GM18519 (cell line): ENCODE measurements around the gene GALNT5.
A peak's percentile ranks its signal among the peaks of the same experiment; 100 is the strongest.

Experiments used
- ATAC-seq: cut with Tn5 transposase; IDR thresholded peaks from one replicate; pipeline ENCODE4 v1.9.1; 2021; ENCODE audit warnings: mild to moderate bottlenecking, moderate library complexity; ENCODE audit not compliant: unreplicated experiment, low FRiP score

GALNT5 gene

GRCh38 chr2:157287160-157287559 is 29.7 kb downstream of the GALNT5 start:
- ATAC-seq = no peak

GRCh38 chr2:157290525-157290924 is 33.0 kb downstream of the GALNT5 start:
- no peak for ATAC-seq

GRCh38 chr2:157291018-157291417 is 33.5 kb downstream of the GALNT5 start:
- no peak for ATAC-seq

- ATAC-seq = no peak
Observed at GRCh38 chr2:157292853-157293252, 35.3 kb downstream of the GALNT5 start.

GRCh38 chr2:157296490-157296889 is 39.0 kb downstream of the GALNT5 start:
- ATAC-seq = no peak

- ATAC-seq = no peak
Observed at GRCh38 chr2:157296958-157297357, 39.5 kb downstream of the GALNT5 start.

- no peak for ATAC-seq
Observed at GRCh38 chr2:157301307-157301706, 43.8 kb downstream of the GALNT5 start.

GRCh38 chr2:157302492-157303099 is 45.1 kb downstream of the GALNT5 start:
- peak; percentile 75 for ATAC-seq

- ATAC-seq = no peak
Observed at GRCh38 chr2:157303612-157304011, 46.1 kb downstream of the GALNT5 start.

- ATAC-seq = no peak
Observed at GRCh38 chr2:157304811-157305722, 47.6 kb downstream of the GALNT5 start.

GRCh38 chr2:157305723-157306110 is 48.2 kb downstream of the GALNT5 start:
- ATAC-seq = no peak

- ATAC-seq = peak; percentile 39
Observed at GRCh38 chr2:157307021-157307420, 49.5 kb downstream of the GALNT5 start.

GRCh38 chr2:157309878-157310277 is 52.4 kb downstream of the GALNT5 start:
- ATAC-seq = no peak

- ATAC-seq = no peak
Observed at GRCh38 chr2:157311706-157312105, 54.2 kb downstream of the GALNT5 start.

GRCh38 chr2:157312866-157313486 is 55.5 kb downstream of the GALNT5 start:
- ATAC-seq = peak; percentile 63

GRCh38 chr2:157315901-157316300 is 58.4 kb downstream of the GALNT5 start:
- ATAC-seq = no peak

- no peak for ATAC-seq
Observed at GRCh38 chr2:157318884-157319283, 61.4 kb downstream of the GALNT5 start.

- no peak for ATAC-seq
Observed at GRCh38 chr2:157319795-157320194, 62.3 kb downstream of the GALNT5 start.

- no peak for ATAC-seq
Observed at GRCh38 chr2:157320409-157320808, 62.9 kb downstream of the GALNT5 start.

GRCh38 chr2:157321466-157321865 is 64.0 kb downstream of the GALNT5 start:
- no peak for ATAC-seq

- ATAC-seq = no peak
Observed at GRCh38 chr2:157322432-157322831, 64.9 kb downstream of the GALNT5 start.
